Mucosa of gallbladder (tissue), 1 donor: ENCODE data around the gene GFPT2. TPM values are rescaled to one million over a fixed set of nuclear protein-coding genes. Genes with fewer than 3 reads are reported as not detected.
"Not testable (repeated sequence)": the region's sequence is repeated elsewhere in the genome, so short reads cannot be mapped to it uniquely, and the experiment has no call there.

Experiments used
- DNase-seq: peaks from one replicate; pipeline ENCODE4 v3.0.0-alpha.2; 2020; ENCODE audit warnings: low spot score
- total RNA-seq: library from RNA; stranded (reverse); gene quantifications from one replicate; pipeline ENCODE4 v1.2.1, GENCODE V29; 2021
- donor health status: DM: no; HTN: no; CAD: no.

GFPT2 gene
- total RNA-seq, 1 donor from 2014 or later: 9.4 TPM

DNA sequence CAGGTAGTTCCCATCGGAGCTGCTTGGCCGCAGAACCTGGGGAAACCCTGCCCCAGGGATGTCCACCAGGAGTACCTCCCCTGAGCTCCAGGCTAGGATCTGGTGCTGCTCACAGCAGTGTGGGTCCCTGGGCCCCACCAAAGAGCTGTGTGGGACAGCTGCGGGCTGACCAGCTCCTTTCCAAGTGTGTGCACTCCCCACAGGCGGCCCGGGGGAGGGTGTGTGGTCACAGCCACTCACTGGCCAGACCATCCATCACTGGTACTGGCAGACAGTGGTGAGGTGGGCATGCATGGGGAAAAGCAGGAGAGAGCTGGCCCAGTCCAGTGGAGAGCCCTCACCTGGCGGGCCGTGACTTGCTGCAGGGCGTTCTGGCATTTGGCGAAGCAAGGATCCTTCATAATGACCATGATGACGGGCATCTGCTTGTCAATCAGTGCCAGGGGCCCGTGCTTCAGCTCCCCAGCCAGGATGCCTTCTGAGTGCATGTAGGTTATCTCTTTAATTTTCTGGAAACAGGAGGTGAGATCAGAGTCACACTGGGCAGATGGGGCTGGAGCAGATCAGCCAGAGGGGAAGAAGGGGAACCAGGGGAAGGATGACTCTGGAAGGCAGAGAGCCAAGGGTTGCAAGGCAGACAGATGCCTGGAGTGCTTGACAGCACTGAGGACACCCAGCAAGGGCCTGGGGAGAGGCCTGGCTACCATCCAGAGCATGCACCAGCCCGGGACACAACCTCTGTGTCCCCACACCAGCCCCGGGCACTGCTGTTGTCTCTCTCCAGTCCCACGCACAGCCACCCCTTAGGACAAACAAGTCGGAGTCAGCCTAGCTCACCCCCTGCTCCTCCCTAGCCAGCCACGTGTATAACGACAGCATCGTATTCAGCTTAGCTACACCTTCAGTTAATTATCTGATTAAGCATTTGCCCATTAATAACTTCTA is 48.4 kb downstream of the GFPT2 start:
- DNase-seq: no peak

DNA sequence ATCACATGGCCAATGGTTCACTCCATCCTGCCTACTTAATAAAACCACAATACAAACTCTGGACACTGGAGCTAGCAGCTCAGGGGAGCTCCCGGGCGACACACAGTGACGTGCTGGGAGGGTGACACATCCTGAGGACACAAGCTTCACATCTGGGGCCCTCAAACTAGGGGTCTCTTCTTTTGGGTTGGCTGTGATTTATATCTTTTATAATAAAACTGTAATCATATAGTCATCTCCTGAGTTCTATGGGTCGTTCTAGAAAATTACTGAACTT is 49.2 kb downstream of the GFPT2 start:
- DNase-seq: no peak

DNA sequence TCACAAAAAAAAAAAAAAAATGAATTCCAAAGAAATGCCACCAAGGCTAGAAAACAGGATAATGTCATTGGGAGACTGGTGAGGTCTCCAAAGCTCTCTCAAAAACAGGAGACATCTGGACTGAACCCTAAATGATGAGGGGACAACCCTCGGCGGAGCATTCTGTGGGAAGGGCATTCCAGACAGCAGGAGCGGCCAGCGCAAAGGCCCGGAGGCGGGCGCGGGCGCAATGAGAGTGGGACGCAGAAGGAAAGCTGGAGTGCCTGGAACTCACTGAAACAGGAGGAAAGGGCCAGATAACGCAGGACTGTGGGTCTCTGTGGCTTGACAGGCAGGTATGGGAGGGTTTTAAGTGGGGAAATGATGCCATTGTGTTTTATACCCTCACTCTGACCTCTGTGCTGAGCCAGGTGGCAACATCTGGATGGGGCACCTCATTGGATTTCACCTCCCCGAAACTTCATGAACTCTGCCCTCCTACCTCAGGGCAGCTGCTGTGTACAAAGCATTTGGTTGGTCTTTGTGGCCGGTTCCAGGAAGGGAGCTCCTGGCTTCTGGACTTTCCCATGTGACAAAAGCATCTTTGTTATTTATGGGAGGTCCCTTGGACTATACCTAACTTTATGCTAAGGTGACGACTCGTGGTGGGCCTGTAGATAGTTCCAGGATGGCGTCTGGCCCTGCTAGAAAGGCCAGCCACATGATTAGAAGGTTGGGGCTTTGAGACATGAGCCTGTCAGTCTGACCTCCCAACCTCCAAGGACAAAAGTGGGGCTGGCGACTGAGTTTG is 49.7 kb downstream of the GFPT2 start:
- no peak for DNase-seq

DNA sequence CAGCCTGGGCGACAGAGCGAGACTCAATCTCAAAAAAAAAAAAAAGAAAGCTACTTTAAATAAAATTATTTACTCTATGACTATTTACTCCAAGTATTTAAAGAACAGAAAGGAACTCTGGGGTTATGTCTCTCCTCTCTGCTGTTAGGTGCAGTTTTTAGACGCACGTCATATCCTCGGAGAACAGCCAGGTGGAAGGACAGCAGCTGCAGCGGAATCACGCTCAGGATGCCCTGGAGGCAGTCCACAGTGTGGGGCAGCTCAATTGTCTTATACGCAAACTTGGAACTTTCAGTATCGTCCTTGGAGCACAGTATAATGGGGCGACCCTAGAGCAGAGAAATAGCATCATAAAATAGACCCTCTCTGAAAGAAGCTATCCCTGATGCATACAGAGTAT is 50.9 kb downstream of the GFPT2 start:
- no peak for DNase-seq

DNA sequence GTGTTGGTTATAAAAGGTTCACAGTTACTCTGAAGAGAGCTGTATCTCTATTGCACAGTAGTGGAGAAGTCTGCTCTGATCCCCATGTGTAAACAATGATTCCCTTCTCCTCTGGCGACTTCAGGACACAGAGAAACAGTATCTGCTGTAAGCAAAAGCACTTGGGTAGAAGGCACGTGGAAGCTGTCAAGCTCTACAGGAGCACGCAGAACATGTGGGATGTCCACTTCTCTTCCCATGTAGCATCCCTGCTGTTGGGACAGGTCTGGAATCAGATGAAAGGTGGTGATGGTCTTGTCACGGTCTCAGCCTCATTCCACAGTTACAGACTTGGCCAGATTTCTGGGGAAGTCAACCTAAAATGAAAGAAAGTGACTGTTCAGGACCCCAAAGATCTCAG is 51.9 kb downstream of the GFPT2 start:
- DNase-seq: no peak

DNA sequence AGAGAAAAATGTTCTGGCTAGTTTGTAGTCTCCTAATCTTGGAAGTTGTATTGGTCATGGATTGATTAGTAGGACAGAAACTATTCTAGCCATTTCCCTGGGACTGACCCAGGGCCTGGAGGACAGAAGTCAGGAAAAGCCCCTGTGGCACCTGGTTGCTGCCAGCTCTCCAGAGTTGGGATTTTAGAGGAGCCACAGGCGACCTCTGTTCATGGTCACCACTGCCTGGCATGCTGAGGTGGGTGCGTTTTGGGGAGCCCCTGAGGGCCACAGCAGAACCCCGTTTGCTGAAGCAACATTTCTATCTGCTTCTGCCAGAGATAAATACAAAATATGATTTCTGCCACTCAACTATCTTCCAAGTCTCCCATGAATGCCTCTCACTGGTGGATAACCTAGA is 53.6 kb downstream of the GFPT2 start:
- no peak for DNase-seq

DNA sequence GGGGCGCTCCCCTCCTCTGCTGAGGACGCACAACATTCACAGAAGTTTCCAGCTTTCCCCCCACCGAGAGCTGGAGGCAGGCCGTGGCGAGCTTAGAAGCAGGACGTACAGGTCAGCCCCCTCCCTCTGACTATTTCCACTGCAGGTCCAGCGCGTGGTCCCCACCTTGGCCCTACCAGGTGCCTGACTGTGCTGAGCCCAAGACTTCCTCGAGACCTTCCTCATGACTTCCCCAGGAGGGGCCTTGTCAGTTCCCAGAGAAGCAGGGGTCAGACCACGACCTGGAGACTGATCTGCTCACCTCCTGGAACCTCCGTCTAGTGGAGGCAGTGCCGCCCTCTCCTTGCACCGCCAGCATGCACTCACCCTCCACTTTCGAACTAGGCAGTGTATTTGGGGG is 54.1 kb downstream of the GFPT2 start:
- DNase-seq: not testable (repeated sequence)

DNA sequence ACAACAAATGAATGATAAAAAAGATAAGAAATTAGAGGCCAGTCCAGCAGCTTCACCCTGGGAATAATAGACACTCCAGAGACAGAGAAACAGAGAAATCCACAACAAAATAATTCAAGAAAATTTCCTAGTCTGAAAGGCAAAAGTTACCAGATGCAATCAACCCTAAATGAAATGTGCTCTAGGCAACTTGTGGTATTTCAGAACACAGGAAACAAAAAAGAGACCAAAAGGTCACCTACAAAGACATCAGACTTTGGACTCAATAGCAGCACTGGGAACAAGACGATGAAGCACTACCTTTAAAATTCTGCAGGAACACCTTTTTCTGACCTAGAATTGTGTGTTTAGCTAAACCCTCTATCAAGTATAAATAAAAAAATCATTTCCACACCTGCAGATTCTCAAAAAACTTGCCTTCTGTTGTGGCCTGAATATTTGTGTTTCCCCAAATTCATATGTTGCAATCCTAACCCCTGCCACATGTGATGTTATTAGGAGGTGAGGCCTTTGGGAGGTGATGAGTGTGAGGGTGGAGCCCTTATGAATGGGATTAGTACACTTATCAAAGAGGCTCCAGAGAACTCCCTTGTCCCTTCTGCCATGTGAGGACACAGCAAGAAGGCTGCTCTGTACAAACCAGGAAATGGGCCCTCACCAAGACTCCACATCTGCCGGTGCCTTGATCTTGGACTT is 55.4 kb downstream of the GFPT2 start:
- no peak for DNase-seq

DNA sequence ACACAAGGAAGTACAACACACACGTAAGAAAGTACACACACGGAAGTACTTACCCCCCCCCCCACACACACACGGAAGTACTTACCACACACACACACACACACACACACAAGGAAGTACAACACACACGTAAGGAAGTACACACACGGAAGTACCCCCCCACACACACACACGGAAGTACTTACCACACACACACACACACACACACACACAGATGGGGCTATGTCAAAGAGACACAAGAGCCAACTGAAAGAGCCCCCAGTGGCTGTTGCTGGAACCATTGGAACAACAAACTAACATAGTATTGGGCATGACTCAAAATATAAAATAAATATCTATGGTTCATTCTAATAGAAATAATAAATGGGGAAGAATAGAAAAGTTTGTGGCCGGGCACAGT is 56.4 kb downstream of the GFPT2 start:
- DNase-seq: no peak

DNA sequence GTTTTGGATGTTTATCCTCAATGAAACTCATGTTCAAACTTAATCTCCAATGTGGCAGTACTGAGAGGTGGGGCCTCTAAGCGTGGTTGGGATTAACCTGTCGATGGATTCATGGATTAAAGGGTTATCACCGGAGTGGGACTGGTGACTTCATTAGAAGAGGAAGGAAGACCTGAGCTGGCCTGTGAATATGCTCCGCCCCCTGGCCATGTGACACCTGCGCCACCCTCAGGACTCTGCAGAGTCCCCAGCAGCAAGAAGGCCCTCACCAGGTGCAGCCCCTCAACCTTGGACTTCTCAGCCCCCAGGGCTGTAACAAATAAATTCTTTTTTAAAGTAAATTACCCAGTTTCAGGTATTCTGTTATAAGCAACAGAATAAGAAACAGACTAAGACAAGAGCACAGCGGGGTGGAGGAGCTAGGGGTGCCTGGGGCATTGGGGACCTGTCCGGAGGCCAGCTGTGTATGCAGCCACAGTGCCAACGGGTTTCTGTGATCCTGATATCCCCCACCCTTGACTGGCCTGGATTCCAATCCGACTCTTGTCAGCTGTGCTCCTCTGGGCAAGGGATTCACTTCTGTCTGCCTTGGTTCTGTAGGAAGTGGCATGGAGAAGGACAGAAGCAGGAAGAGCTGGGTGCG is 58.1 kb downstream of the GFPT2 start:
- no peak for DNase-seq

DNA sequence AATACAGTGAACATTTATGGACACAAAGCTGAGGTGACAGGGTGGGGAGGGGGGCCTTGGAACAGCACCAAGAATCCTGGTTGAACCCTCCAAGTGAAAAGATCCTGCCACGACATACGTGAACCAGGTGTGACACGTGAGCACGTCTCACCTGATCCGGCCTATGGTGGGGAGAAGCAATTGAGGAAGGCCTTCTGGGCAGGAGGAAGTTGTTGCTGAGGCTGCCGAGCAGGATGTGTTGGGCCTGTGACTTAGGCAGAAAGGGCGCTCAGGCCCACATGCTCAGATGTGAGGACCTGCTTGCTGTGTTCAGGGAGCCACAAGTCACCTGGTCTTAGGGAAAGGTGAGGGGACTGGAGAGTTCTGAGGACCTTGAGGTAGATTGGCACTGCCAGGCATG is 58.7 kb downstream of the GFPT2 start:
- DNase-seq: no peak

DNA sequence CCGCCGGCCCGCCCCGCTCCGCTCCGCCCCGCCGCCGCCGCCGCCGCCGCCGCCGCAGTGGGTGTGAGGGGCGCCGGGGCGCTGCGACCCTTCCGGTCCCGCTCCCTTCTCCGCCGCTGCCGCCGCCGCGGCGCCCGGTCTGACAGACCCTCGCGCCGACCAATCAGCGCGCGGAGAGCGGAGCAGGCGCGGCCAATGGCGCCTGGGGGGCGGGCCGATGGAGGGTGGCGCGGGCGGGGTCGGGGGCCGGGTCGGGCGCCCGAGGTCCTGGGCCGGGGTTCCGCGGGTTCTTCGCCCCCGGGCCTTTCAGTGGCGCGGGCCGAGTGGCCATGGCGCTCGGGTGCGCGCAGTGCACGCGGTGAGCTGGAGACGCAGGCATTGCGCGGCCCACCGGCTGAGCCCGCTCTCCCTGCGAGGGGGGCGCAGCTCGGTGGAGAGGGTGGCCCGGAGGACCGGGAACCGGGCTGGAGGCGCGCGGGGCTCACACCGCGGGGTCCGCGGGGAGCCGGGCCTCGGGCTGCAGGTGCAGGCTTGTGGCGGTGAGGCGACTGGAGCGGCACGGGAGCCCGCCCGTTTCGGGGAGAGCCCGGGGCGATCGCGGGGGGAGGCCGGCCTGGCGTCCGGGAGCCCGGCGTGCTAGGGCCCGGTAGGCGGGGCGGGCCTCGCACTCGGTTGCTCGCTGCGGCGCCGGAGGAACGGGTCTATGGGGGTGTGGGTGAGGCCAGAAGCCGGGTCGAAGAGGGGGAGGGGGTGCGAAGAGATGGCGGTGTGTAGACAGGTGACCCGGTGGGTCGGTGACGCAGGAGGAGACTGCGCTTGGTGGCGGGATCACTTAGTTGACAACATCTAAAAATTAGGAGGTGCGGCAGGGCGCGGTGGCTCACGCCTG is 60.9 kb downstream of the GFPT2 start, which contains the start of gene MAPK9:
Gene MAPK9, minus strand, starts transcription at position 141 of the 889 bp plus-strand sequence. CDS start 11,522 bp downstream, outside the sequence.
- DNase-seq: peak; percentile 80

DNA sequence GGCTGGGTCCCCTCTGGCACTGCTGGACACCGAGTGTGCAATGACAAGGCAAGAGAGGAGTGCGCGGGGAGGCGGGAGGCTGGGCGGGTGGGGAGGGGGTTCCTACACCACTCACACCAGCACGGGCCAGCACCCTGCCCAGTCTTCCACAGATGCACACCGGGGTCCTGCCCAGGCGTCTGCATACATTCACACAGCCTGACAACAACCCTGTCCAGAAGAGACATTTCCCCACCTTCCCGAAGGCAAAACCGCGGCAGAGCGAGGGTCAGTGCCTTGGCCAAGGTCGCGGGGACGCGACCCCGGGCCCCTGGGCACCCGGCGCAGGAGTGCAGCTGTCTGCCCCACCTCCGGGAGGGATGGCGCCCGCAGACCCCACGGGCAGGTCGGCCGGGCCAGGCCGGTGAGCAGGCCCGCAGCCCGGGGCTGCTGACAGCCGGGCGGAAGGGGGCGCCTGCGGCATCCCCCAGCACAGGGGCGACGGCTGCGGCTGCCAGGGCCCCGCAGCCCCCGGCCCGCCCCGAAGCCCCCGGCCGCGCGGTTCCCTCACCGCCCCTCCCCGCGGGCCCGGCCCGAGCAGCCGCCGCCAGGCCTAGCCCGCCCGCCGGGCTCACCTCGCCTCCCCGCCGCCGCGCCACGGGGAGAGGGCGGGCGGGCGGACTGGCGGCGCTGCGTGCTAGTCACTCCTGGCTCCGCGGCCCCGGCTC is 61.7 kb downstream of the GFPT2 start:
- DNase-seq: no peak

DNA sequence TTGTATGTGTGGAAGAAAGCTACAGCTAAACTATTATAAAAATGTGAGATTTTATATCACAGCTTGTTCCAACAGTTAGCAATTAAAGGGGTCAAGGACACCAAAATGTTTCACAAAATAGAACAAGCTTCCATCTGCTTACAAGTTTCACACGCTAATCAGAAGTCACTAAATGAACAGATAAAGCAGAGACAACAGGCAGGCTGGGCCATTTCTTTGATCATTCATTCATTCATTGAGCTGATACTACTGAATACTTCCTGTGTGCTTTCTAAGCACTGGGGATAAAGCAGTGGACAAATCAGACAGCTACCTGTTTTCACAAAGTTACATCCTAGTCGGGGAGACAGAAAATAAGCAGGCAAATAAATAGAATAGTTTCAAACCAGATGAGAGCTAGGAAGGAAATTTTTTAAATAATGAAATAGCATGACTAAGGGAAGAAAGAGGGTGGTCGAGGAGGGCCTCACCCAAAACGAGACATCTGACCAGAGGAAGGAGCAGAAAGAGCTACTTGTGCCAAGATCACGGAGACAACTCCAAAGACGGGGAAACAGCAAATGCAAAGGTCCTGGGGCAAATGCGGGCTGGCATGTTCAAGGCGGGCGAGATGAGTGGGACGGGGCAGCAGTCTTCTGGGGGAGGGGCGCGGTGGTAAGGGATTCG is 62.4 kb downstream of the GFPT2 start:
- DNase-seq: no peak

DNA sequence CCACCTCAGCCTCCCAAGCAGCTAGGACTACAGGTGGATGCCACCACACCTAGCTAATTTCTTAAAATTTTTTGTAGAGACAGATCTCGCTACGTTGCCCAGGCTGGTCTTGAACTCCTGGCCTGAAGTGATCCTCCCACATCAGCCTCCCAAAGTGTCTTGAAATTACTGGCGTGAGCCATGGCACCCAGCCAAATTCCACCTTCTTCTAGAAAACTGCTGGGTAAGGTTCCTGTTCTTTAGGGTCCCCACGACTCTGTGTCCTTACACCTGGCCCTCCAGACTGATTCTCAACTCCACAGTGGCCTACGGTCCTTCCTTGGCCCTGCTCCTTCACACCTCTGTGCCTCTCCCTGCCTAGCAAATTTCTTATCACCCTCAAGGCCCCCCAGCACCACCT is 63.2 kb downstream of the GFPT2 start:
- DNase-seq: no peak

DNA sequence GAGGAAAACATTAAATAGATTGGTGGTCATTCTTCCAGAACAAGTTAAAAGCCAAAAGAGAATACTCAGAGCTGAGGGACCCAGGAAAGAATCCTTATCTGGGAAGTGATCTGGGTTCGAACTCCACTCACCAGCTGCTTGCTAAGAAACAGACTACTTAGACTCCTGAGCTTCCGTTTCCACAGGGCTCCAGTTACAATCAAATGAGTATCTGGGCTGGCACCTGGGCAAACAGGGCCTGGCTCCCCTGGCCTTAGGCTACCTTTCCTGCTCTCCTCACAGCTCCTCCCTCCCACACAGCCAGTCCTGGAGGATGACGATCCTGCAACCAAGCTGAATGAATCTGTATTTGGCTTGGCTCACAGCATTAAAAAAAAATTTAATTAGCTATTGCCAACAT is 63.7 kb downstream of the GFPT2 start:
- no peak for DNase-seq

DNA sequence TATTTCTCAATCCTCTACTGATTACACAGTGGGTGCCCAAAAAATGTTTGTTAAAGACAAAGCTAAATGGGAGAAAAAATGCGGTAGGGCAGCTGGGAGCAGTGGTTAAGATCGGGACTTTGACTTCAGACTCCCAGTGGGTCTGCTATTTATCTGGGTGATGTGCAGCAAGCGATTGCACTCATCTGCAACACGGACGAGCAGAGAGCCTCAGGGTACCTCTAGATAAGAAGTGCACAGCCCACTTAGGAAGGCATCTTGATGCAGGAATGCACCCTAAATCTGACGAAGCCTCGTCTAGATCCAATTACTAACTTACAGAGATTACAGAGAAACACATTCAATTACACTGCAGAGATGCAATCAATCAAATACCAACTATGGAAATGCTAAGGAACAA is 65.3 kb downstream of the GFPT2 start:
- DNase-seq: no peak

DNA sequence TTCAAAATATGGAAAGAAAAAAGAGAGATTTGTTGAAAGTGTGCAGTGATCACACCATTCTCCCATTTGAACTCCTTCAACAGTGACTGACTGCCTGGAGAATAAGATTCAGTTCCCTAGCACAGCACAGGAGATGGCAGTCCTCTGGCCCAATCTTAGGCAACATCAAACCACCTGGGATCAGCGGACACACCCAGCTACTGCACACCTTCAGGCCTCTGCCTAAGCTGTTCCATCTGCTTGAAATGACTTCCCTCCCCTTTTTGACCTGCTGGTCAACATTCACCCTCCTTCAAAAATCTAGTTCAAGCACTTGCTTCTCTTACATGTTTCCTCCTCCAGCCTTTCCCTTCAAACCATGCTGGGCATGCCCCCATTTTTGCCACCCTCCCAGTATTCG is 65.7 kb downstream of the GFPT2 start:
- no peak for DNase-seq

DNA sequence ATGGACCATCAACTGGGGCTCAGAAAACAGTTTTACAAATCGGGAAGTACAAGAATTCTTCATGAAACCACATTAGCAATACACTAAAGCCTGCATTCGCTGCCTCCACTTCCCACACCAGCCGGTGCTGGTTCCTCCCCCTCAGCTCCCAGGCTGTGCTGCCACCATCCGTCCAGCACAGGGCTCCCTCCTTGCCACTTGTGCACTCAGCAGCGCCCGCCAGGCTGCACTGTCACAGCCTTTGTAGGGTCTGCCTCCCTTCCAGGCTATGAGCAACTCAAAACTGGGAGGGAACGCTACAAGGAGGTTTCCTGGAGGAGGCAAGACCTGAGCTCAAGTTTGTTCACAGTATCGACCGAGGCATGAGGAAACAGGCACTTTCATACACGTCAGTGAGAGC is 69.0 kb downstream of the GFPT2 start:
- no peak for DNase-seq
